DOHH2 (cell line): ENCODE data around the gene CD58.

ENCODE experiments used
- H3F3A ChIP-seq: fragments of 200-600 bp; sonication (generic), shearing (Covaris generic); 2 replicates; pipeline ENCODE4 v1.6.0; 2016; ENCODE audit warnings: antibody characterized with exemption, mild to moderate bottlenecking; ENCODE audit not compliant: control insufficient read depth, insufficient read depth
- H3K27ac ChIP-seq: fragments of 200-600 bp; sonication (generic); 2 replicates; pipeline ENCODE4 v1.5.1; 2014; ENCODE audit warnings: low read depth, mild to moderate bottlenecking, low read length, moderate library complexity
- H3K27me3 ChIP-seq: fragments of 200-600 bp; sonication (generic); 2 replicates; pipeline ENCODE4 v1.6.1; 2014; ENCODE audit warnings: mild to moderate bottlenecking, low read length, mixed read lengths; ENCODE audit not compliant: control insufficient read depth
- H3K36me3 ChIP-seq: fragments of 200-600 bp; sonication (generic); 2 replicates; pipeline ENCODE4 v1.6.1; 2014; ENCODE audit warnings: mild to moderate bottlenecking, low read length, moderate library complexity, mixed read lengths; ENCODE audit not compliant: control insufficient read depth
- H3K4me1 ChIP-seq: fragments of 200-600 bp; sonication (generic); 2 replicates; pipeline ENCODE4 v1.6.1; 2014; ENCODE audit warnings: mild to moderate bottlenecking, low read length, mixed read lengths; ENCODE audit not compliant: control insufficient read depth
- H3K4me2 ChIP-seq: fragments of 200-600 bp; sonication (generic); 2 replicates; pipeline ENCODE4 v1.6.0; 2014; ENCODE audit warnings: mild to moderate bottlenecking, low read length, moderate library complexity
- H3K4me3 ChIP-seq: fragments of 200-600 bp; sonication (generic); 2 replicates; pipeline ENCODE4 v1.5.1; 2014; ENCODE audit warnings: mild to moderate bottlenecking, low read length, mixed read lengths
- H3K79me2 ChIP-seq: fragments of 200-600 bp; sonication (generic); 2 replicates; pipeline ENCODE4 v1.6.1; 2014; ENCODE audit warnings: mild to moderate bottlenecking, low read length, mixed read lengths; ENCODE audit not compliant: control insufficient read depth
- H3K9me2 ChIP-seq: fragments of 200-600 bp; sonication (generic); replicated peaks from 2 replicates; pipeline ENCODE4 v1.6.1; 2014; ENCODE audit warnings: mild to moderate bottlenecking, low read length, mixed read lengths; ENCODE audit not compliant: control insufficient read depth
- H3K9me3 ChIP-seq: fragments of 200-600 bp; sonication (generic); 2 replicates; pipeline ENCODE4 v1.6.1; 2014; ENCODE audit warnings: antibody characterized with exemption, low read length, mixed read lengths; ENCODE audit not compliant: control insufficient read depth, insufficient read depth
- H4K20me1 ChIP-seq: fragments of 200-600 bp; sonication (generic); 2 replicates; pipeline ENCODE4 v1.6.0; 2014; ENCODE audit warnings: low read depth, mild to moderate bottlenecking, antibody characterized with exemption, low read length, moderate library complexity; ENCODE audit not compliant: control insufficient read depth, insufficient read depth
- EZH2phosphoT487 ChIP-seq: fragments of 200-600 bp; sonication (generic); IDR thresholded peaks from 2 replicates; pipeline ENCODE4 v1.6.1; 2017; ENCODE audit warnings: borderline replicate concordance, mild to moderate bottlenecking, antibody characterized with exemption, low read length, moderate library complexity, mixed read lengths
- TF ChIP-seq, protein P1 (sequence below): fragments of 200-600 bp; sonication (generic); IDR thresholded peaks from one replicate; pipeline ENCODE4 v1.5.1; 2014; ENCODE audit warnings: antibody characterized with exemption, mild to moderate bottlenecking, low read depth, low read length; ENCODE audit not compliant: poor library complexity, severe bottlenecking

Gene CD58

DNA sequence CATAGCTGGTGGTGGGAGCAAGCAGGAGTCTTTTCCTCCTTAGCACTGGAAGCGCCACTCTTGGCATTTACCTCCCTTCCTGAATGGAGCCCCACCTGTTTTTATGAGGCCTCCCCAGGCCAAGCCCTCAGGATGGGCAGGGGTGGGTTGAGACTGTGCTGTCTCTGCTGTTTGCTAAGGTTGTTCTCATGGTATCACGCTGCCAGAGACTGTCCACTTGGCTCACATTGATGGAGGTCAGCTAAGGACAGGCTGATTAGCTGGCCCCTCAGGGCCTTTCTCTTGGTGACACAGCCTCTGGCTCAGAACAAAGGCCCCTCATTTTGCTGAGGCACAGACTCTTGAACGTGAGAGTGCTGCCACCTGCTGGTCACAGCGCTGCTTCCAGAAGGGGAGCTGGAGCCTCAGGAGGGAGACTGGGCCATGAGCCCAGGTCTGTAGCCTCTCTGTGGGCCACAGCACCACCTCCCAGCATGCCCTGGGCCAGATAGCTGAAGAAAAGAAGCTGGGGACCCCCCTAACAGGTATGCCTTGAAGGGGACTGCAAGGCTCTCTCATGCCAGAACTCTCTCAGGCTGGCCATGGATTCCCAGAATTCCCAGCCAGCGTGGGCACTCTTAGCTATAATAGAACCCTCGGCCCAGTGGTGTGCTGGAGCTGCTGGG is 85.6 kb downstream of the CD58 start:
- no peaks in the 10 kb centered on the region for H3F3A ChIP-seq
- no peak overlapping the region for H3K4me3 ChIP-seq
- H3K27me3 ChIP-seq, result peaks cover 11% of the 10 kb centered on the region
- H3K79me2 ChIP-seq, result no peaks in the 10 kb centered on the region
- H3K27ac ChIP-seq, result no peak overlapping the region
- H3K4me1 ChIP-seq, result no peaks in the 10 kb centered on the region
- H3K36me3 ChIP-seq, result no peaks in the 10 kb centered on the region
- H3K9me3 ChIP-seq, result no peaks in the 10 kb centered on the region
- H3K4me2 ChIP-seq, result no peak overlapping the region
- no peaks in the 10 kb centered on the region for H4K20me1 ChIP-seq
- no peaks in the 10 kb centered on the region for H3K9me2 ChIP-seq
- TF ChIP-seq, protein P1, sequence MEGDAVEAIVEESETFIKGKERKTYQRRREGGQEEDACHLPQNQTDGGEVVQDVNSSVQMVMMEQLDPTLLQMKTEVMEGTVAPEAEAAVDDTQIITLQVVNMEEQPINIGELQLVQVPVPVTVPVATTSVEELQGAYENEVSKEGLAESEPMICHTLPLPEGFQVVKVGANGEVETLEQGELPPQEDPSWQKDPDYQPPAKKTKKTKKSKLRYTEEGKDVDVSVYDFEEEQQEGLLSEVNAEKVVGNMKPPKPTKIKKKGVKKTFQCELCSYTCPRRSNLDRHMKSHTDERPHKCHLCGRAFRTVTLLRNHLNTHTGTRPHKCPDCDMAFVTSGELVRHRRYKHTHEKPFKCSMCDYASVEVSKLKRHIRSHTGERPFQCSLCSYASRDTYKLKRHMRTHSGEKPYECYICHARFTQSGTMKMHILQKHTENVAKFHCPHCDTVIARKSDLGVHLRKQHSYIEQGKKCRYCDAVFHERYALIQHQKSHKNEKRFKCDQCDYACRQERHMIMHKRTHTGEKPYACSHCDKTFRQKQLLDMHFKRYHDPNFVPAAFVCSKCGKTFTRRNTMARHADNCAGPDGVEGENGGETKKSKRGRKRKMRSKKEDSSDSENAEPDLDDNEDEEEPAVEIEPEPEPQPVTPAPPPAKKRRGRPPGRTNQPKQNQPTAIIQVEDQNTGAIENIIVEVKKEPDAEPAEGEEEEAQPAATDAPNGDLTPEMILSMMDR, result peak; percentile 92
- TF ChIP-seq EZH2phosphoT487, result no peak

DNA sequence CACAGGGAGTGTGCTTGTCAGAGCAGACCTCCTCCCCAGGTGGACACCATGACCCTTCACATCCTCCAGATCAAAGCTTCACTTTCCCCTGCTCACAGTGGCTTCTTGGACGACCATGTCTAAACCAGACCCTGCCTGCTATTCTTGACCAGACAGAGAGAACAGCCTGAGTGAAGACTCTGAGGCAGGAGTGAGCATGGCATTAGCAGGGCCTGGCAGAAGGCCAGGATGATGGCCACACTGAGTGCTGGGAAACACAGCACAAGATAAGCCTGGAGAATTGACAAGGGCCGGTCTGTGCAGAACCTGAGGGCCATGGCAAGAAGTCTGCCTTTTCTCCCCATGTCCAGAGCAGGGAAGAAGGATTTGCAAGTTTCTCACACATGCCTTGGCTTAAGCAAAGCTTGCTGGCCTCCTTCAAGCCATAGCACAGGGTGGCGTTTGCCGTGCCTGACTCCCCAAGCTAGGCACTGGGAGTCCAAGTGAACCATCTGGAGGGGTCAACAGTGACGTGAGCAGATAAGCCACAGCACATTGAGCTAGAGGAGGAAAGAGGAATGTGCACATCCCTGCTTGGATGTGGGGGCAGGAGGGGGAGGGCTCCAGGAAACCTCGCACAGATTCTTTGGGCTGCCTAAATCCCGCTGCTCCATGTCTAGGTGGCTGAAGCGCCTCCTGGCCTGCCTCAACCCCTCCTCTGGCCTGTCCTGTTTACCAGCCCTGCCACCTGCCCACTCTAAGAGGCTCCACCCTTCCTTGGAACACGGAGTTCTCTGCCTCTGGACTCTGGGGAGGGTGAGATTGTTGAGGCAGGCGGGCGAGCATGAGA is 87.1 kb downstream of the CD58 start:
- Histone ChIP-seq H3K4me2 (no peak overlapping the region), H3K4me1 (no peaks in the 10 kb centered on the region), H3K27ac (no peak overlapping the region), H3K36me3 (no peaks in the 10 kb centered on the region), H3F3A (no peaks in the 10 kb centered on the region), H3K9me2 (no peaks in the 10 kb centered on the region), H3K79me2 (no peaks in the 10 kb centered on the region), H3K27me3 (peaks cover 9% of the 10 kb centered on the region), H3K4me3 (no peak overlapping the region), H3K9me3 (no peaks in the 10 kb centered on the region), H4K20me1 (no peaks in the 10 kb centered on the region)
- TF ChIP-seq, protein P1, result no peak
- no peak for TF ChIP-seq EZH2phosphoT487

DNA sequence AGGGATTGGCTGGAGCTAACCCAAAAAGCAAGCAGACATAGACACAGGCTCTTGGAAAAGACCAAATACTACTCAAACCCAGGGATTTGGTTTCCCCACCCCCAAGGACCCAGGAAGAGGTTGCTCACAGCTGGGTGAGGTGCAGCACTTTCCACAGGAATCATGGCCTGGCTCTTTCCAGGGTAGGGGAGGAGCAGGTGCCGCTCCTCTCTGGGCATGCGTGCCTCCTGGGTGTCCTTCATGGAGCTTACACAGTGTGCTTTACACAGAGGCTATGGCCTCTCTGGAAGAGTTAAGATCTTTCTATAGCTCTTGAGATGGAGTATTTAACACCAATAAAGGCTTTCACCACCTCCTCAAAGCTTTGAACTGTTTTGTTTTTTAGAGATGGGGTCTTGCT is 88.3 kb downstream of the CD58 start:
- no peak overlapping the region for H3K4me3 ChIP-seq
- H3K4me2 ChIP-seq, result no peak overlapping the region
- H4K20me1 ChIP-seq, result no peaks in the 10 kb centered on the region
- no peaks in the 10 kb centered on the region for H3K9me3 ChIP-seq
- no peaks in the 10 kb centered on the region for H3F3A ChIP-seq
- H3K4me1 ChIP-seq, result no peaks in the 10 kb centered on the region
- no peaks in the 10 kb centered on the region for H3K9me2 ChIP-seq
- H3K27me3 ChIP-seq, result peaks cover 11% of the 10 kb centered on the region
- TF ChIP-seq EZH2phosphoT487, result no peak
- TF ChIP-seq, protein P1, result no peak
- H3K36me3 ChIP-seq, result no peaks in the 10 kb centered on the region
- no peaks in the 10 kb centered on the region for H3K79me2 ChIP-seq
- H3K27ac ChIP-seq, result no peak overlapping the region
